Esophagus squamous epithelium (tissue), 4 donors: ENCODE data around the gene DLEU7.

Source experiments
- POLR2A ChIP-seq, 4 donors: fragments of 450-650 bp; IDR thresholded peaks; one replicate each; pipeline ENCODE4 v1.6.1; 2017; ENCODE audit warnings: antibody characterized with exemption in 4 of 4, mild to moderate bottlenecking in 4 of 4, moderate library complexity in 3 of 4
- TF ChIP-seq, protein P1 (sequence below), 6 experiments: fragments of 450-650 bp in 4 of 6; fragments of 200-600 bp in 2 of 6; sonication (generic) in 2 of 6; IDR thresholded peaks; one replicate each; pipeline ENCODE4 v1.5.1; 2016 to 2019; ENCODE audit warnings: antibody characterized with exemption in 6 of 6, mild to moderate bottlenecking in 4 of 6, moderate library complexity in 4 of 6

- TF ChIP-seq, protein P1, sequence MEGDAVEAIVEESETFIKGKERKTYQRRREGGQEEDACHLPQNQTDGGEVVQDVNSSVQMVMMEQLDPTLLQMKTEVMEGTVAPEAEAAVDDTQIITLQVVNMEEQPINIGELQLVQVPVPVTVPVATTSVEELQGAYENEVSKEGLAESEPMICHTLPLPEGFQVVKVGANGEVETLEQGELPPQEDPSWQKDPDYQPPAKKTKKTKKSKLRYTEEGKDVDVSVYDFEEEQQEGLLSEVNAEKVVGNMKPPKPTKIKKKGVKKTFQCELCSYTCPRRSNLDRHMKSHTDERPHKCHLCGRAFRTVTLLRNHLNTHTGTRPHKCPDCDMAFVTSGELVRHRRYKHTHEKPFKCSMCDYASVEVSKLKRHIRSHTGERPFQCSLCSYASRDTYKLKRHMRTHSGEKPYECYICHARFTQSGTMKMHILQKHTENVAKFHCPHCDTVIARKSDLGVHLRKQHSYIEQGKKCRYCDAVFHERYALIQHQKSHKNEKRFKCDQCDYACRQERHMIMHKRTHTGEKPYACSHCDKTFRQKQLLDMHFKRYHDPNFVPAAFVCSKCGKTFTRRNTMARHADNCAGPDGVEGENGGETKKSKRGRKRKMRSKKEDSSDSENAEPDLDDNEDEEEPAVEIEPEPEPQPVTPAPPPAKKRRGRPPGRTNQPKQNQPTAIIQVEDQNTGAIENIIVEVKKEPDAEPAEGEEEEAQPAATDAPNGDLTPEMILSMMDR (IDR thresholded peaks at IDR 0.05), result no peak
- TF ChIP-seq POLR2A (IDR thresholded peaks at IDR 0.05), result no peak
Measured at GRCh38 chr13:50787316-50788195, 55.9 kb downstream of the DLEU7 start.
